Liver (tissue), 3 donors: ENCODE data around the gene FER.

Experiments used
- EGR1 ChIP-seq, 2 donors: IDR thresholded peaks; 2 replicates each; pipeline ENCODE4 v1.6.1; 2016 to 2018; ENCODE audit warnings: antibody characterized with exemption in 2 of 2, low read depth in 2 of 2
- FOXA1 ChIP-seq: IDR thresholded peaks from 2 replicates; pipeline ENCODE4 v1.6.1; 2016; ENCODE audit warnings: antibody characterized with exemption
- JUND ChIP-seq, 2 donors: IDR thresholded peaks; 2 replicates each; pipeline ENCODE4 v1.6.1; 2016; ENCODE audit warnings: antibody characterized with exemption in 2 of 2
- RAD21 ChIP-seq, 2 donors: IDR thresholded peaks; 2 replicates each; pipeline ENCODE4 v1.6.1; 2016; ENCODE audit warnings: antibody characterized with exemption in 2 of 2, mild to moderate bottlenecking in 2 of 2
- SP1 ChIP-seq: IDR thresholded peaks from 2 replicates; pipeline ENCODE4 v1.6.1; 2018; ENCODE audit warnings: antibody characterized with exemption, mild to moderate bottlenecking
- TAF1 ChIP-seq: conservative IDR thresholded peaks from 2 replicates; pipeline ENCODE4 v1.6.1; 2016; ENCODE audit warnings: antibody characterized with exemption, mild to moderate bottlenecking
- YY1 ChIP-seq: IDR thresholded peaks from 2 replicates; pipeline ENCODE4 v1.6.1; 2016; ENCODE audit warnings: antibody characterized with exemption, mild to moderate bottlenecking
- TF ChIP-seq, protein P1 (sequence below): fragments of 150-350 bp; IDR thresholded peaks from 2 replicates; pipeline ENCODE4 v1.5.1; 2017; ENCODE audit warnings: improper control_type of control experiment, low read depth, low read length; ENCODE audit not compliant: missing input control
- TF ChIP-seq, protein P2 (sequence below): IDR thresholded peaks from 2 replicates; pipeline ENCODE4 v1.6.1; 2016; ENCODE audit warnings: antibody characterized with exemption
- TF ChIP-seq, protein P3 (sequence below): IDR thresholded peaks from 2 replicates; pipeline ENCODE4 v1.6.1; 2016; ENCODE audit warnings: antibody characterized with exemption
- TF ChIP-seq, protein P4 (sequence below): IDR thresholded peaks from 2 replicates; pipeline ENCODE4 v1.6.1; 2016; ENCODE audit warnings: antibody characterized with exemption, mild to moderate bottlenecking
- donor health status: healthy.
- donor health status: healthy.

DNA sequence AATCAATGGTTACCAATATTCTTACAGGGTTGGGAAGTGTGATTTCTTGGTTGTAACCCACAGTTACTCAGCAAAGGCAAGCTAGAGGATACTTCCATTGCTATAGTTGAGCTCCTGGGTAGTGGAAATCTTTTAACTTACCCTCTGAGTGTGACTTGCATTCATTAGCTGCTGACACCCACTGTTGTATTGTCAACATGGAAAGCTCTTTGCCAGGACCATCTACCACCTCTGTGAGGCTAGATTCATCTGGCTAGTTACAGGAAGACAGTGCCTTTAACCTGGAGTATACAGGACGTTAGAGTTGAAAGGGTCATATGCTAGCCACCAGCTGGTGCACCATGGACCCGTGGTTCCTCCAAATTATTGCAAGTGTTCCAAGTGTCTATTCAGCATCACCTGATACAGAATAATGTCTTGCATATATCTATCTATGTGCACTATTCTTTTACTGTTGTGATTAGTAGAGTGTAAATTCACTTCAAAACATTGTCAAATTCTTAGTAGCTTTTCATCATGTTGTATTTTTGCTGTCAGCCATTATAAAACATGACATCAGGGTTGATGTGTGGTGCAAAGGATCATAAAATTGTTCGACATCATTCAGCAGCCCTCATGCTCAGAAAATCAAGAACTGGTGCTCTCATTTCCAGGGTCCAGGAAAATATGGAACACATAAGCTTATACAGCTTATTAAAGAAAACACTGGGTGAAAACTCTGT, 423.1 kb downstream of the FER start:
- TF ChIP-seq, protein P1, sequence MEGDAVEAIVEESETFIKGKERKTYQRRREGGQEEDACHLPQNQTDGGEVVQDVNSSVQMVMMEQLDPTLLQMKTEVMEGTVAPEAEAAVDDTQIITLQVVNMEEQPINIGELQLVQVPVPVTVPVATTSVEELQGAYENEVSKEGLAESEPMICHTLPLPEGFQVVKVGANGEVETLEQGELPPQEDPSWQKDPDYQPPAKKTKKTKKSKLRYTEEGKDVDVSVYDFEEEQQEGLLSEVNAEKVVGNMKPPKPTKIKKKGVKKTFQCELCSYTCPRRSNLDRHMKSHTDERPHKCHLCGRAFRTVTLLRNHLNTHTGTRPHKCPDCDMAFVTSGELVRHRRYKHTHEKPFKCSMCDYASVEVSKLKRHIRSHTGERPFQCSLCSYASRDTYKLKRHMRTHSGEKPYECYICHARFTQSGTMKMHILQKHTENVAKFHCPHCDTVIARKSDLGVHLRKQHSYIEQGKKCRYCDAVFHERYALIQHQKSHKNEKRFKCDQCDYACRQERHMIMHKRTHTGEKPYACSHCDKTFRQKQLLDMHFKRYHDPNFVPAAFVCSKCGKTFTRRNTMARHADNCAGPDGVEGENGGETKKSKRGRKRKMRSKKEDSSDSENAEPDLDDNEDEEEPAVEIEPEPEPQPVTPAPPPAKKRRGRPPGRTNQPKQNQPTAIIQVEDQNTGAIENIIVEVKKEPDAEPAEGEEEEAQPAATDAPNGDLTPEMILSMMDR: no peak
- TF ChIP-seq, protein P2, sequence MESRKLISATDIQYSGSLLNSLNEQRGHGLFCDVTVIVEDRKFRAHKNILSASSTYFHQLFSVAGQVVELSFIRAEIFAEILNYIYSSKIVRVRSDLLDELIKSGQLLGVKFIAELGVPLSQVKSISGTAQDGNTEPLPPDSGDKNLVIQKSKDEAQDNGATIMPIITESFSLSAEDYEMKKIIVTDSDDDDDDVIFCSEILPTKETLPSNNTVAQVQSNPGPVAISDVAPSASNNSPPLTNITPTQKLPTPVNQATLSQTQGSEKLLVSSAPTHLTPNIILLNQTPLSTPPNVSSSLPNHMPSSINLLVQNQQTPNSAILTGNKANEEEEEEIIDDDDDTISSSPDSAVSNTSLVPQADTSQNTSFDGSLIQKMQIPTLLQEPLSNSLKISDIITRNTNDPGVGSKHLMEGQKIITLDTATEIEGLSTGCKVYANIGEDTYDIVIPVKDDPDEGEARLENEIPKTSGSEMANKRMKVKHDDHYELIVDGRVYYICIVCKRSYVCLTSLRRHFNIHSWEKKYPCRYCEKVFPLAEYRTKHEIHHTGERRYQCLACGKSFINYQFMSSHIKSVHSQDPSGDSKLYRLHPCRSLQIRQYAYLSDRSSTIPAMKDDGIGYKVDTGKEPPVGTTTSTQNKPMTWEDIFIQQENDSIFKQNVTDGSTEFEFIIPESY: no peak
- TF ChIP-seq YY1 (no peak), RAD21 (IDR thresholded peaks at IDR 0.05) (no peak), SP1 (no peak), TAF1 (no peak), FOXA1 (no peak), JUND (IDR thresholded peaks at IDR 0.05) (no peak), EGR1 (IDR thresholded peaks at IDR 0.05; ENCODE audit: low read depth in 2 of 2) (no peak)
- TF ChIP-seq, protein P3, sequence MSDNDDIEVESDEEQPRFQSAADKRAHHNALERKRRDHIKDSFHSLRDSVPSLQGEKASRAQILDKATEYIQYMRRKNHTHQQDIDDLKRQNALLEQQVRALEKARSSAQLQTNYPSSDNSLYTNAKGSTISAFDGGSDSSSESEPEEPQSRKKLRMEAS: no peak
- TF ChIP-seq, protein P4, sequence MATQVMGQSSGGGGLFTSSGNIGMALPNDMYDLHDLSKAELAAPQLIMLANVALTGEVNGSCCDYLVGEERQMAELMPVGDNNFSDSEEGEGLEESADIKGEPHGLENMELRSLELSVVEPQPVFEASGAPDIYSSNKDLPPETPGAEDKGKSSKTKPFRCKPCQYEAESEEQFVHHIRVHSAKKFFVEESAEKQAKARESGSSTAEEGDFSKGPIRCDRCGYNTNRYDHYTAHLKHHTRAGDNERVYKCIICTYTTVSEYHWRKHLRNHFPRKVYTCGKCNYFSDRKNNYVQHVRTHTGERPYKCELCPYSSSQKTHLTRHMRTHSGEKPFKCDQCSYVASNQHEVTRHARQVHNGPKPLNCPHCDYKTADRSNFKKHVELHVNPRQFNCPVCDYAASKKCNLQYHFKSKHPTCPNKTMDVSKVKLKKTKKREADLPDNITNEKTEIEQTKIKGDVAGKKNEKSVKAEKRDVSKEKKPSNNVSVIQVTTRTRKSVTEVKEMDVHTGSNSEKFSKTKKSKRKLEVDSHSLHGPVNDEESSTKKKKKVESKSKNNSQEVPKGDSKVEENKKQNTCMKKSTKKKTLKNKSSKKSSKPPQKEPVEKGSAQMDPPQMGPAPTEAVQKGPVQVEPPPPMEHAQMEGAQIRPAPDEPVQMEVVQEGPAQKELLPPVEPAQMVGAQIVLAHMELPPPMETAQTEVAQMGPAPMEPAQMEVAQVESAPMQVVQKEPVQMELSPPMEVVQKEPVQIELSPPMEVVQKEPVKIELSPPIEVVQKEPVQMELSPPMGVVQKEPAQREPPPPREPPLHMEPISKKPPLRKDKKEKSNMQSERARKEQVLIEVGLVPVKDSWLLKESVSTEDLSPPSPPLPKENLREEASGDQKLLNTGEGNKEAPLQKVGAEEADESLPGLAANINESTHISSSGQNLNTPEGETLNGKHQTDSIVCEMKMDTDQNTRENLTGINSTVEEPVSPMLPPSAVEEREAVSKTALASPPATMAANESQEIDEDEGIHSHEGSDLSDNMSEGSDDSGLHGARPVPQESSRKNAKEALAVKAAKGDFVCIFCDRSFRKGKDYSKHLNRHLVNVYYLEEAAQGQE: no peak
